Right atrium auricular region (tissue), 2 donors: ENCODE results near the gene SPAG9. TPM values are rescaled to one million over a fixed set of nuclear protein-coding genes. Genes with fewer than 3 reads are reported as not detected.

ENCODE experiments used
- DNase-seq: peaks from one replicate; pipeline ENCODE4 v3.0.0-alpha.2; 2019; ENCODE audit warnings: low spot score
- H3K27ac ChIP-seq, 2 donors: fragments of 200-600 bp; sonication (generic); 1 replicate in 1 of 2; 2 replicates in 1 of 2; pipeline ENCODE4 v1.5.1; 2016 to 2019
- H3K27me3 ChIP-seq, 2 donors: fragments of 200-600 bp; sonication (generic); one replicate each; pipeline versions ENCODE4 v1.5.1 to v1.6.0; 2017 to 2019
- H3K36me3 ChIP-seq: fragments of 200-600 bp; sonication (generic); one replicate; pipeline ENCODE4 v1.5.1; 2016
- H3K4me1 ChIP-seq, 2 donors: fragments of 200-600 bp; sonication (generic); one replicate each; pipeline versions ENCODE4 v1.5.1 to v1.6.0; 2017 to 2019
- H3K4me3 ChIP-seq, 2 donors: fragments of 200-600 bp; sonication (generic); 1 replicate in 1 of 2; 2 replicates in 1 of 2; pipeline ENCODE4 v1.5.1; 2017 to 2019; ENCODE audit warnings: mild to moderate bottlenecking in 1 of 2, moderate library complexity in 1 of 2
- H3K9me3 ChIP-seq, 2 donors: fragments of 200-600 bp; sonication (generic); one replicate each; pipeline ENCODE4 v1.5.1; 2019
- CTCF ChIP-seq, 2 donors: fragments of 200-600 bp; sonication (generic); IDR thresholded peaks; one replicate each; pipeline ENCODE4 v1.5.1; 2019; ENCODE audit warnings: antibody characterized with exemption in 2 of 2
- total RNA-seq, 2 donors: library from RNA; depleted of rRNA; stranded (reverse); fragments of >200 nt; gene quantifications; one replicate each; pipeline ENCODE4 v1.1.0, GENCODE V29; 2016

The SPAG9 gene
- total RNA-seq, 2 donors from 2014 or later, result 56.4 to 56.5 TPM

DNA sequence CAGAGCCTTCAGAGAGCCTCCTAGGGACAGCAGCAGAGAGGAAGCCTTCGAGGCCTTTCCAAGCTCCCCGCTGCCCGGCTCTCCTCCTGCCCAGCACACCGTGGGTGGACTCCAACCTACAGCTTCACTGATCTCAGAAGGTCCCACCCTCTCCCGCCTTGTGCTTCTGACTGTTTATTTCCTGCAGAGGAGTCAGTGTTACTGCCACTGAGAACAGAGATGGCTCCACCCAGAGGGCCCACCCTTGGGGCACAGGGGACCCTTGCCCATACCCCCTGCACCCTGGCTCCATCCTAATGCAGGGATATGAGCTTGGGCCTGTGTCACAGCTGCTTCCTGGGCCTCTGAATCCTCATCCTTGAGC lies 201.8 kb downstream of the SPAG9 start:
- DNase-seq, result no peak
- Histone ChIP-seq H3K27me3 (no peaks in the 10 kb centered on the region), H3K4me1 (peaks cover 0 to 41% of the 10 kb centered on the region in 2 donors), H3K27ac (peak overlapping the region; percentile 68), H3K4me3 (no peak overlapping the region), H3K36me3 (no peaks in the 10 kb centered on the region), H3K9me3 (no peaks in the 10 kb centered on the region)
- TF ChIP-seq CTCF (IDR thresholded peaks at IDR 0.05), result no peak

- TF ChIP-seq CTCF (IDR thresholded peaks at IDR 0.05), result no peak
- Histone ChIP-seq H3K27ac (peak overlapping the region; percentile 68), H3K36me3 (no peaks in the 10 kb centered on the region), H3K4me1 (peaks cover 0 to 36% of the 10 kb centered on the region in 2 donors), H3K9me3 (no peaks in the 10 kb centered on the region), H3K27me3 (no peaks in the 10 kb centered on the region), H3K4me3 (no peak overlapping the region)
- DNase-seq, result no peak
Observed at GRCh38 chr17:50918071-50918932, 202.4 kb downstream of the SPAG9 start.

DNA sequence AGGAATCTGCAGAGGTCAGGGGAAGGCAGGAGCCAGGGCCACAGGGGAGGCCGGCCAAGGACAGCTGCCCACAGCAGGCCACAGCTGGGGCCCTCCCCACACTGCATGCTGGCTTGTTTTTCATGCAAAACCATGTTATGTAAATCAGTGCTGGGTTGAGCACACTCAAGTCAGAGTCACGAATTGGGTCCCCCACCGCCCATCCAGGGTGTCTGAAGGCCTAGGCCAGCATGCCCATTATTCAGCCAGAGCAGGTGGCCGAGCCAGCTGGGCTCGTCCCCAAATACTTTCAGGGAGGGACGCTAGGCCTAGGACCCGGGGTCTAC lies 203.3 kb downstream of the SPAG9 start:
- Histone ChIP-seq H3K4me3 (no peak overlapping the region), H3K27me3 (no peaks in the 10 kb centered on the region), H3K27ac (no peak overlapping the region), H3K4me1 (peaks cover 0 to 27% of the 10 kb centered on the region in 2 donors), H3K36me3 (no peaks in the 10 kb centered on the region), H3K9me3 (no peaks in the 10 kb centered on the region)
- no peak for DNase-seq
- no peak for TF ChIP-seq CTCF (IDR thresholded peaks at IDR 0.05)

- Histone ChIP-seq H3K27me3 (no peaks in the 10 kb centered on the region), H3K4me1 (peaks cover 0 to 22% of the 10 kb centered on the region in 2 donors), H3K9me3 (no peaks in the 10 kb centered on the region), H3K4me3 (no peak overlapping the region), H3K36me3 (no peaks in the 10 kb centered on the region), H3K27ac (no peak overlapping the region)
- no peak for TF ChIP-seq CTCF (IDR thresholded peaks at IDR 0.05)
- DNase-seq, result no peak
Observed at GRCh38 chr17:50916708-50917417, 203.8 kb downstream of the SPAG9 start.

DNA sequence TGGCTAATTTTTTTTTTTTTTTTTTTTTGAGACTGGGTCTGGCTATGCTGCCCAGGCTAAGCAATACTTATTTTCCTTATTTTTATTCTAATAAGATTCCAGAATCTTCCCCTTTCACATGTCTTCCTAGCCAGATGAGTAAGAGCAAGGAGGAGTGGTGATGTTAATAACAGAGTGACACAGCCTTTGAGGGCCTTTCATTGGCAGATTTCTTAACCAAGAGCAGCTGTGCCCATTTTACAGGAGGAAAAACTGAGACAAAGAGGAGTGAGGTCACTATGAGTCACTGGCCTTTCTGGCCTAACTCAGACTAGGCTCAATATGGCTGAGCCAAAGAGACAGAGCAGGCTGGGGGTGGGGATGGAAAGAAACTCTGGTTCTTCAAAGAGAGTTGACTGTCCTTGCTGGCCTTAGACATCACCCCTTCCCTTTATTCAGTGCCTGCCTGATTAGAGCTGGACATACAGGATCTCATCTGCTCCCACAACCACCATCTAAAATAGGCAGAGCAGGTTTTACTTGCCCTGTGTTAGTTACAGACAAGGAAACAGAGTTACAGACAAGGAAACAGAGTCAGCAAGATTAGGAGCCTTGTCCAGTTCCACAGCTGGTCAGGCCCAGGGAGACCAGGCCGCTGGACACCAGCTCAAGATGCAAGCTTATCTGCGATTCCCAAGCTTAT lies 204.5 kb downstream of the SPAG9 start:
- Histone ChIP-seq H3K36me3 (no peaks in the 10 kb centered on the region), H3K27ac (no peak overlapping the region), H3K4me3 (no peak overlapping the region), H3K27me3 (no peaks in the 10 kb centered on the region), H3K9me3 (no peaks in the 10 kb centered on the region), H3K4me1 (peaks cover 0 to 21% of the 10 kb centered on the region in 2 donors)
- no peak for TF ChIP-seq CTCF (IDR thresholded peaks at IDR 0.05)
- no peak for DNase-seq
